K562 (cell line): Measurements from ENCODE around the gene STARD6. TPM values are rescaled to one million over a fixed set of nuclear protein-coding genes. Genes with fewer than 3 reads are reported as not detected.

Source experiments
- CBX1 ChIP-seq: sonication (generic); IDR thresholded peaks from 2 replicates; pipeline ENCODE4 v1.6.1; 2016; ENCODE audit warnings: antibody characterized with exemption, low read depth, mild to moderate bottlenecking
- CHCHD3 ChIP-seq: fragments of 250-450 bp; sonication (Bioruptor Pico); IDR thresholded peaks from 2 replicates; pipeline ENCODE4 v2.1.2; 2022; ENCODE audit warnings: mild to moderate bottlenecking
- E4F1 ChIP-seq: fragments of 250-450 bp; sonication (Bioruptor Pico); IDR thresholded peaks from 2 replicates; pipeline ENCODE4 v1.5.0; 2021; ENCODE audit warnings: mild to moderate bottlenecking, borderline replicate concordance
- MBD1 ChIP-seq: fragments of 250-450 bp; sonication (Bioruptor Pico); IDR thresholded peaks from 2 replicates; pipeline ENCODE4 v1.8.0; 2022; ENCODE audit warnings: inconsistent platforms
- MTA3 ChIP-seq: fragments of 450-650 bp; formaldehyde crosslinking; IDR thresholded peaks from 2 replicates; pipeline ENCODE4 v1.6.1; 2017; ENCODE audit warnings: mild to moderate bottlenecking, borderline replicate concordance
- ZBTB5 ChIP-seq: fragments of 450-650 bp; IDR thresholded peaks from 2 replicates; pipeline ENCODE4 v1.6.1; 2017; ENCODE audit warnings: antibody characterized with exemption
- ZMIZ1 ChIP-seq, 2 experiments: fragments of 150-350 bp in 1 of 2; IDR thresholded peaks; 2 replicates each; pipeline ENCODE4 v1.6.1; 2012 to 2016; ENCODE audit warnings: low read depth in 2 of 2, low read length in 2 of 2, mild to moderate bottlenecking in 1 of 2, moderate library complexity in 1 of 2
- ZNF282 ChIP-seq: sonication (generic); formaldehyde crosslinking; IDR thresholded peaks from 2 replicates; pipeline ENCODE4 v1.8.1; 2023; ENCODE audit warnings: missing genetic modification reagents
- ZNF592 ChIP-seq: fragments of 450-650 bp; IDR thresholded peaks from 2 replicates; pipeline ENCODE4 v1.6.1; 2017; ENCODE audit warnings: antibody characterized with exemption, mild to moderate bottlenecking
- polyA plus RNA-seq, 8 experiments: library from polyadenylated mRNA; depleted of rRNA in 4 of 8; stranded (reverse) in 5 of 8; unstranded in 3 of 8; fragments of >200 nt; fragmentation: Nextera tagmentation in 2 of 8; fragmentation: Illumina TruSeq in 1 of 8; extraction: Ambion mirVana in 2 of 8; extraction: Trizol in 1 of 8; gene quantifications; 2 replicates each; pipeline versions ENCODE4 v1.2.1 to v1.2.3, GENCODE V29; 2011 to 2014; ENCODE audit warnings: inconsistent platforms in 1 of 8, missing spikeins in 1 of 8
- total RNA-seq, 7 experiments: library from RNA; depleted of rRNA in 6 of 7; stranded (reverse); fragments of >200 nt in 6 of 7; fragmentation: Illumina TruSeq in 2 of 7; extraction: Trizol in 2 of 7; gene quantifications; 2 replicates each; pipeline versions ENCODE4 v1.2.1 to v1.2.3, GENCODE V29; 2011 to 2021; ENCODE audit warnings: low replicate concordance in 1 of 7

The STARD6 gene
- total and polyA plus RNA-seq, 9 of the 15 experiments (the other 6 are each of a cell fraction or from before 2014, with no cell fraction given) = 0.11 to 0.15 TPM; not detected in 7

GRCh38 chr18:54388203-54389142 is 30.8 kb upstream of the STARD6 start (continued):
- TF ChIP-seq CBX1 (no peak), E4F1 (no peak), CHCHD3 (no peak), MTA3 (no peak), MBD1 (no peak), ZBTB5 (no peak), ZNF592 (peak; percentile 61; the same call in 1 of the 2 replicates), ZNF282 (CRISPR knock-in tag) (no peak), ZMIZ1 (IDR thresholded peaks at IDR 0.05; ENCODE audit: low read depth in 2 of 2, low read length in 2 of 2) (no peak)
